Raji (cell line): ENCODE measurements around the gene MPV17L2.

Source experiments
- POLR2A ChIP-seq: IDR thresholded peaks from 2 replicates; pipeline ENCODE4 v1.6.1; 2011; ENCODE audit warnings: low read depth, low read length, control low read depth; ENCODE audit not compliant: insufficient read depth

Gene MPV17L2

DNA sequence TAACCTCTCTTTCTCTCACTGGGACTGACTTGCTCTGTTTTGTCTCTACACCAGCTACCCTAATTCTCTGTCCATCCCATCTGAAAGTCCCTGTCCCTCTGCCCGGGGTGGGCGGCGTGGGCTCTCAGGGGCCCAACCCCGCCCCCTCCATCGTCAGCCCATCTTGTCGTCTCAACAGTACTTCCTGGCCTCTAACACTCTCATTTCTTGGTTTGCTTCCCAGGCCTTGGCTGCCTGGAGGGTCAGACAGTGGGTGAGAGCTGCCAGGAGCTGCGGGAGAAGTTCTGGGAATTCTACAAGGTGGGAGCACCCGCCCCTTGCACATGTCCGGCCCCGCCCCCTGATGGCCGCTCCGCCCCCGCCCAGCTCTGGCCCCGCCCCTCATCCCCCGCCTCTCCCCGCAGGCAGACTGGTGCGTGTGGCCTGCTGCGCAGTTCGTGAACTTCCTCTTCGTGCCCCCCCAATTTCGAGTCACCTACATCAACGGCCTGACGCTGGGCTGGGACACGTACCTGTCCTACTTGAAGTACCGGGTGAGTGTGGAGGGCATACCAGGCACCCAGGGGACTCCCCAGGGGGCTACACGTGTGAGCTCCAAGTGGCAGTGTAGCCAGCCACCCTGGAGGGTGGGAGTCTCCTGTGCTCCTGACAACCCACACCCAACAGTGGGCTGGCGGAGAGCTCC is 1.7 kb downstream of the MPV17L2 start:
- no peak for TF ChIP-seq POLR2A

DNA sequence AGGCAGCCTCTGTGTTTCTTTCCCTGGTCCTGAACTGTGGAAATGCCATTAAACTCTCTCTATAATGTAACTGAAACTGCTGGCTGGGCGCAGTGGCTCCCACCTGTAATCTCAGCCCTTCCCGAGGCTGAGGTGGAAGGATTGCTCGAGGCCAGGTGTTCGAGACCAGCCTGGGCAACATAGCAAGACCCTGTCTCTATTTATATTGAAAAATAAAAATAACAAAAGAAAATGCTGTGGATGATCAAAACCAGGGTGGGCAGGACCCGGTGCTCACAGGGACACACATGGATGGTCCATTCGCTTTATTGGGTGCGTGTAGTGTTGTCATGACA is 3.5 kb downstream of the MPV17L2 start:
- no peak for TF ChIP-seq POLR2A

GRCh38 chr19:18197306-18197705 is 4.3 kb downstream of the MPV17L2 start:
- no peak for TF ChIP-seq POLR2A

DNA sequence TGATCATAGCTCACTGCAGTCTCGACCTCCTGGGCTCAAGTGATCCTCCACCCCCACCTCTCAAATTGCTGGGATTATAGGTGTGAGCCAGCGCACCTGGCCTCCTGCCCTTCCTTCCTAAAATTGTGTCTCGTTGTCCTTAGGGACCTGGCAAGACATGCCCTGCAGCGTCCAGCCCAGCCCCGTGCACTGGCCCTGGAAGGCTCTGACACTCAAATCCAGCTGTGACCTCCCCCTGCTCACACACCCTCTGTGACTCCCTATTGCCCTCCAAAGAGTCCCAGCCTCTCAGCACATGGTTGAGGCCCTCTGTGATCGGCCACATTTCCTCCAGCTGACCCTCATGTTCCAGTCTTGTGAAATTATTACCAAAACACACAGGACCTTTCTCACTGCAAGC is 4.9 kb downstream of the MPV17L2 start:
- no peak for TF ChIP-seq POLR2A

DNA sequence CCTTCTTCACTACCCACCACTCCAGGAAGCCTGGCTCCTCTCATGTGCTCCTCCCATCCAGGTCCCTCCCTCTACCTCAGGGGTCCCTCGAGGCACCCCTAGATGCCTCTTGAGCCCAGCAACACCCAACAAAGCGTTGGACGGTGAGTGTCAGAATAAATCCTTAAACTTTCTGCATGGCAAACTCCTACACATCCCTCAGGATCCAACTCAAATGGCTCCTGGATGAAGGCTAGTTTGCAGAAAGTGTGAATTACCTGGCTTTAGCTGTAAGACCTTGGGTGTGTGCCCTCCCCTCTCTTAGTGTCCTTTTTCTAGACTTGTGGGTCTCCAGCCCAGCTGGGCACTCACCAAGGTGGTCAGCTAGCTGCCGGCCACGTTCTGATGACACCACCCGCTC is 5.4 kb downstream of the MPV17L2 start:
- TF ChIP-seq POLR2A: no peak

GRCh38 chr19:18202397-18202777 is 9.4 kb downstream of the MPV17L2 start:
- TF ChIP-seq POLR2A: no peak

- no peak for TF ChIP-seq POLR2A
These were observed 9.9 kb downstream of the MPV17L2 start for GRCh38 chr19:18202778-18203407.

- TF ChIP-seq POLR2A: no peak
These were observed 10.4 kb downstream of the MPV17L2 start for GRCh38 chr19:18203408-18203862.

GRCh38 chr19:18203863-18204393 is 10.9 kb downstream of the MPV17L2 start, which contains the start of gene RAB3A:
RAB3A (minus strand) TSS chr19:18204042; CDS start chr19:18202740, 1,302 bp downstream.
- TF ChIP-seq POLR2A: peak; percentile 71

DNA sequence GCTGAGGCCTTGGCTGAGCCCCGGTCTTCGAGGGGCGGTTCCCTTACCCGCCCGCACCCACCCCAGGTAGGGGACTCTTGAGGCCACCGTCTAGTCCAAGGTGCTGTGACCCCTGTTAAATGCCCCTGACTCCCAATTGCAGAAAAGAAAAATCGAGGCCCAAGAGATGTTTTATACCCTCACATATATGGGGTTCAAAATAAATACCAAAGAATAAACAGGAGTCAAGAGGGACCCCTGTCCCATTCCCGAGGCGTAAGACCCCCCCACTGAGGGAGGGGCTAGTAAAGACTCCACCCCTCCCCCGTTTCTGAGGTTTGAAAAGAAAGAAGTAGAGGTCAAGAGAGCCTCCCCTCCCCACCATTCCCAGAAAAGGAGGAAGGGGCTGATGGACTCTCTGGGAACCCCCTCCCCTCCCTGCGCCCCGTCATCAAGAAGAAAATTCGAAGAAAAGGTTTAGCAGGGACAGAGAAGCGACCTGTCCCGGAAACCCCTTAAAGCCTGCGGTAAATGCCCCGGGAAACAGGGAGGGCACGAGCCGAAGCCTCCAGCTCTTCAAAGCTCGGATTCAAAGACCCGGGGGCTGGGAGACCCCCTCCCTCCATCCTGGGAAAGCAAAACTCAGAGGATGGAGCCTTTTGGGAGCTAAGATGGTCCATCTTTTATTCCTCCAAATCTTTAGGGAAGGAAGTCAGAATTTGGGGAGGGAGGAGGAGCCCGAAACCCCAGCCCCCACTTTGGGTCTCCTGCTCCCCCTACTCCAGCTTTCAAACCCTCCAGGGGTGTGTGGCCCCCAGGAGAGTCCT is 11.6 kb downstream of the MPV17L2 start:
- peak; percentile 54; the same call in 1 of the 2 replicates for TF ChIP-seq POLR2A

GRCh38 chr19:18205200-18205892 is 12.3 kb downstream of the MPV17L2 start:
- TF ChIP-seq POLR2A: no peak

DNA sequence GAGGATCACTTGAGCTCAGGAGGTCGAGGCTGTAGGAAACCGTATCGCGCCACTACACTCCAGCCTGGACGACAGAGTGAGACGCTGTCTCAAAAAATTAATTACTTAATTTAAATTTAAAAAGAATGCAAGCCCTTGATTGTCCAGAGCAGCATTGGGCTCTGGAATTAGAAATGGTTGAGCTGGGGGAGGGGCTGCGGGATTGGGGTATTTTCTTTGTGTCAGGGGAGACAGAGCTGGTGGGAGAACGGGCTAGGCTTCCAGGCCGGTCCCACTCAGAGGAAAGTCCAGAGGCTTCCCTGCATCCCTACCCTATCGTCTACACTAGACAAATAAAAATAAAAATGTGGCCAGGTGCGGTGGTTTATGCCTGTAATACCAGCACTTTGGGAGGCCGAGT is 13.0 kb downstream of the MPV17L2 start:
- TF ChIP-seq POLR2A: no peak

DNA sequence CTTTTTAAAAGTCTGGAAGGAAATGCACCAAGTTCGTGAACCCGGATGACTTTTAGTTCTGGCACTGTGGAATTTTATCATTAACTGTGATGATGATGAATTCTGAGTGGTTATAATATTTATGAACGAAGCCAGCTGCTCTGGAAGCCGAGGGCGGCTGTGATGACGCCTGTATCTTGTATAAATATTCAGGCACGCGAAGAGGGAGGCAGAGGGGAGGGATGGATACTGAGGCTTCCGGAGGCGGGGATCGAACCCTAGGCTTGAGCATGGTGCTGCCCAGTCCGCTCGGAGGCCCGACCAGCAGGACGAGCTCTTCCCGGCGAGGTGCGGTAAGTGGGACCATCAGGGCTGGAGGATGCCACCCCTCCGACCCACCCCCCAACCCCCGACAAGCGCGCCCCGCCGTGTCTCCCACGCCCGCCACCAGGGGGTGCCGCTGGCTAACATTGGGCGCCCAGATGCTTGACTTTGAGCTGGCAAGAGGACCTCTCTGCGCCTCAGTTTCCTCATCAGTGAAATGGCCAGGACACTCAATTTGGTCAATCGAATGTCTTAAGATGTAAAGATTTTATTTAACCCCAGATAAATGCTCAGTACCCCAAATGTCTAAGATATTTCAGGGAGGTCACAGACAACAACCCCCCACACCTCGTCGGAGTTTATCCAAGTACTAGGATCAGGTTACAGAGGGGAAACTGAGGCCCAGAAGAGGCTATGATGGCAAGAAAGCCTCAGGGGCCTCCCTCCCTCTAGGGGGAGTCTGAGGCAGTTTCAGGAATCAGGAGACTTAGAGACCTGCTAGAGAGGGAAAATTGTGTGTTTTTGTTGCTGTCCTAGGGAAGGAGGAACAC is 15.3 kb downstream of the MPV17L2 start:
- TF ChIP-seq POLR2A: 0 out of 2 replicates have a peak, but pooled peaks have one; percentile 10

DNA sequence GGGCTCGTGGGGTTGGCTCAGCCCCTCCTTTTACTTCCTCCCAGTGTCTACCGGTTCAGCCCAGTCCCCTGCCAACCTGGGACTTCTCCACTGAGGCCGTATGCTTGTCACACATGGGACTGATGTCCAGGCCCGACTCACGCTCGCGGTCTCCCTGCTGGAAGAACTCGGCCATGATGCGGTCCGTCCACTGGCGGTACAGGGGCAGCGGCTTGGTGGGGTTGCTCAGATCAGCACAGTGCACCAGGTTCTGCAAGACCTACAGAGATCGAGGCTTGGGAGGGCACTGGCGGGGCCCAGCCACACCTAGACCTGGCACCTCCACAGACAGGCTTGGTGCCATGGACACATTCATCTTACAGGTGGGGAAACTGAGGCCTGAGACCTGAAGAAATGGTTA is 18.7 kb downstream of the MPV17L2 start:
- TF ChIP-seq POLR2A: no peak

DNA sequence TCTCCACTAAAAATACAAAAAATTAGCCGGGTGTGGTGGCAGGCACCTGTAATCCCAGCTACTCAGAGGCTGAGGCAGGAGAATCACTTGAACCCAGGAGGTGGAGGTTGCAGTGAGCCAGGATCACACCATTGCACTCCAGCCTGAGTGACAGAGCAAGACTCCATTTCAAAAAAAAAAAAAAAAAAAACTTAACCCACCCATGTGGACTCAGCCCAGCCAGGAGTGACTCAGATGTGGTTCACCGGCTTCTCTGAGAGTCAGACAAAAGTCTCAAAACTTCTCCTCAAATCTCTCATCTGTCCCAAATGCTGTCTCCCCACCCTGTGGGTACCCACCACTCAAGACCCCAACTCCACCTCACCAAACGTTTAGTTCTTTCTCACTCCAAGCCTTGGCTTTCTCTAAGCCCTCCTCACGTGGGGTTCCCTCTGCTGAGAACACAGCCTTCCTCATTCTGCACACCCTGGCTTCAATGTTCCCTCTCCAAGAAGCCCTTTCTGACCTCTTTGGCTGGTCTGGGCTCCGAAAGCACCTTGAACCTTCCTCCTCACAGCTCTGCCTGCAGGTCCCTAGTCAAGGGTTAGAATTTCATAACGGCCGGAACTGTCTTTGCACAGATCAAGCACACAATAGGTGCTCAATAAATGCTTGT is 21.9 kb downstream of the MPV17L2 start:
- no peak for TF ChIP-seq POLR2A
